Thyroid gland (tissue), 4 donors: ENCODE results near the gene CNOT11. TPM values are rescaled to one million over a fixed set of nuclear protein-coding genes. Genes with fewer than 3 reads are reported as not detected.
"Not testable (repeated sequence)": the region's sequence is repeated elsewhere in the genome, so short reads cannot be mapped to it uniquely, and the experiment has no call there.

Experiments
- DNase-seq, 2 donors: peaks; one replicate each; pipeline ENCODE4 v3.0.0-alpha.2; 2019
- H3K27ac ChIP-seq, 3 donors: fragments of 200-600 bp; sonication (generic); 1 replicate in 2 of 3; 2 replicates in 1 of 3; pipeline ENCODE4 v1.5.1; 2016 to 2019; ENCODE audit warnings: mild to moderate bottlenecking in 1 of 3, moderate library complexity in 1 of 3
- H3K27me3 ChIP-seq: fragments of 200-600 bp; sonication (generic); one replicate; pipeline ENCODE4 v1.5.1; 2019
- H3K36me3 ChIP-seq, 2 donors: fragments of 200-600 bp; sonication (generic); one replicate each; pipeline ENCODE4 v1.5.1; 2016 to 2019
- H3K4me1 ChIP-seq, 2 donors: fragments of 200-600 bp; sonication (generic); one replicate each; pipeline ENCODE4 v1.5.1; 2017 to 2019
- H3K4me3 ChIP-seq, 3 donors: fragments of 200-600 bp; sonication (generic); replicated peaks in 1 of 3; 1 replicate in 2 of 3; 2 replicates in 1 of 3; pipeline ENCODE4 v1.5.1; 2016; ENCODE audit warnings: mild to moderate bottlenecking in 1 of 3
- H3K9me3 ChIP-seq: fragments of 200-600 bp; sonication (generic); one replicate; pipeline ENCODE4 v1.5.1; 2017
- CTCF ChIP-seq, 6 experiments: fragments of 200-600 bp in 3 of 6; fragments of 450-650 bp in 3 of 6; sonication (generic) in 3 of 6; IDR thresholded peaks; one replicate each; pipeline ENCODE4 v1.5.1; 2016 to 2019; ENCODE audit warnings: antibody characterized with exemption in 6 of 6, mild to moderate bottlenecking in 2 of 6, inconsistent platforms in 1 of 6, moderate library complexity in 1 of 6
- POLR2A ChIP-seq, 2 donors: fragments of 450-650 bp; IDR thresholded peaks; one replicate each; pipeline ENCODE4 v1.6.1; 2017; ENCODE audit warnings: antibody characterized with exemption in 2 of 2, mild to moderate bottlenecking in 2 of 2, moderate library complexity in 1 of 2
- WGBS, 2 donors: methylation state at CpG; one replicate each; pipeline ENCODE4 v1.1.5; 2017; 5-methylcytosine and 5-hydroxymethylcytosine counted together
- intact Hi-C: fragments of 100-400 bp; cut with DNase I; formaldehyde crosslinking; loops from one replicate; pipeline ENCODE4 v1.15.1; 2023
- microRNA-seq: library from miRNA; unstranded; fragments of <30 nt; microRNA quantifications from one replicate; pipeline ENCODE4, GENCODE V29; 2016
- small RNA-seq: library from RNA; depleted of rRNA; stranded (forward); fragments of <200 nt; gene quantifications from one replicate; pipeline ENCODE3, GENCODE V24; 2016
- total RNA-seq, 4 donors: library from RNA; depleted of rRNA; stranded (reverse); fragments of >200 nt; gene quantifications; one replicate each; pipeline ENCODE4 v1.2.3, GENCODE V29; 2016

CNOT11 gene
- total RNA-seq, 4 donors from 2014 or later, result 27.5 to 41.6 (median 37.4) TPM

GRCh38 chr2:101311696-101312017, 59.0 kb downstream of the CNOT11 start:
- Histone ChIP-seq H3K4me3 (no peak overlapping the region), H3K27ac (no peak overlapping the region), H3K4me1 (peaks cover 3 to 13% of the 10 kb centered on the region in 2 donors), H3K36me3 (no peaks in the 10 kb centered on the region), H3K27me3 (no peaks in the 10 kb centered on the region), H3K9me3 (no peaks in the 10 kb centered on the region)
- TF ChIP-seq POLR2A (IDR thresholded peaks at IDR 0.05), result no peak
- no peak for TF ChIP-seq CTCF (IDR thresholded peaks at IDR 0.05)
- 74 to 82% methylated on average over 3 of the region's 3 CpGs for WGBS, 2 donors
- DNase-seq, result no peak
- intact Hi-C loops, result no loop called here

- H3K36me3 ChIP-seq, H3K4me3 ChIP-seq, H3K27me3 ChIP-seq, intact Hi-C loops, DNase-seq, H3K4me1 ChIP-seq, H3K9me3 ChIP-seq, H3K27ac ChIP-seq: not testable (repeated sequence)
- WGBS, 2 donors, result 85 to 88% methylated on average over 6 of the region's 6 CpGs
Observed at GRCh38 chr2:101316568-101316967, 63.9 kb downstream of the CNOT11 start.

Small RNAs within 50 kb of the gene (microRNA-seq; reads per million reads assigned to microRNA genes)
- gene MIR5696, result 1.1 reads per million

Small RNAs within 50 kb of the gene (small RNA-seq; reads per million reads assigned to genes)
- gene MIR5696 (not detected), gene SNORD89 (1,578 reads per million, percentile 99 among the genes with 10 or more reads in this experiment)

Other genes starting within 250 kb of the CNOT11 start
- gene TBC1D8, start 101.5 kb upstream of the CNOT11 start, total RNA-seq, result 10 to 100 TPM; 16.4 to 36.8 (median 27.1) TPM
- gene RNF149, start 55.8 kb downstream of the CNOT11 start, total RNA-seq, result 10 to 100 TPM; 49.5 to 95.6 (median 68.5) TPM
- not detected for gene CREG2, start 134.6 kb downstream of the CNOT11 start, total RNA-seq
- 1 to 10 TPM in 1 of 4 donors, not detected in 3; 1.9 TPM for gene RFX8, start 222.2 kb downstream of the CNOT11 start, total RNA-seq